Naive B cell (primary cell): ENCODE data around the gene IFT172. TPM values are rescaled to one million over a fixed set of nuclear protein-coding genes. Genes with fewer than 3 reads are reported as not detected.
"Not testable (repeated sequence)": the region's sequence is repeated elsewhere in the genome, so short reads cannot be mapped to it uniquely, and the experiment has no call there.

Source experiments
- ATAC-seq, 2 donors: fragments of 150-1000 bp; cut with Tn5 transposase; 2 replicates each; pipeline ENCODE4 v1.10.0; 2021; ENCODE audit warnings: low read depth in 2 of 2, mild to moderate bottlenecking in 2 of 2, moderate library complexity in 2 of 2
- DNase-seq: peaks from one replicate; pipeline ENCODE4 v3.0.0; 2022
- H3K27ac Mint-ChIP-seq, 6 donors: one replicate each; pipeline ENCODE4 v1.8.0; 2020 to 2022; ENCODE audit warnings: mild to moderate bottlenecking in 6 of 6, mixed read lengths in 6 of 6, moderate library complexity in 5 of 6, inconsistent platforms in 2 of 6
- H3K27me3 Mint-ChIP-seq, 3 donors: one replicate each; pipeline ENCODE4 v1.8.0; 2021 to 2022; ENCODE audit warnings: mixed read lengths in 3 of 3, mild to moderate bottlenecking in 1 of 3
- H3K36me3 Mint-ChIP-seq, 2 donors: one replicate each; pipeline ENCODE4 v1.8.0; 2020 to 2022; ENCODE audit warnings: mixed read lengths in 2 of 2, inconsistent platforms in 1 of 2, mild to moderate bottlenecking in 1 of 2
- H3K4me1 Mint-ChIP-seq, 3 donors: one replicate each; pipeline ENCODE4 v1.8.0; 2020 to 2022; ENCODE audit warnings: mixed read lengths in 3 of 3, inconsistent platforms in 1 of 3, mild to moderate bottlenecking in 1 of 3, moderate library complexity in 1 of 3
- H3K4me3 Mint-ChIP-seq, 8 donors: one replicate each; pipeline ENCODE4 v1.8.0; 2020 to 2022; ENCODE audit warnings: mild to moderate bottlenecking in 8 of 8, mixed read lengths in 8 of 8, moderate library complexity in 8 of 8, inconsistent platforms in 2 of 8
- H3K9me3 Mint-ChIP-seq, 7 donors: one replicate each; pipeline ENCODE4 v1.8.0; 2020 to 2022; ENCODE audit warnings: mixed read lengths in 7 of 7, mild to moderate bottlenecking in 5 of 7, inconsistent platforms in 2 of 7, moderate library complexity in 1 of 7
- polyA plus RNA-seq, 6 donors: library from polyadenylated mRNA; unstranded; fragments of 300-500 nt; fragmentation: Illumina TruSeq; gene quantifications; one replicate each; pipeline ENCODE4 v1.2.3, GENCODE V29; 2021; ENCODE audit warnings: low read depth in 6 of 6

IFT172 gene
- polyA plus RNA-seq, 6 donors from 2014 or later, result 0.47 to 7.5 (median 3.2) TPM

DNA sequence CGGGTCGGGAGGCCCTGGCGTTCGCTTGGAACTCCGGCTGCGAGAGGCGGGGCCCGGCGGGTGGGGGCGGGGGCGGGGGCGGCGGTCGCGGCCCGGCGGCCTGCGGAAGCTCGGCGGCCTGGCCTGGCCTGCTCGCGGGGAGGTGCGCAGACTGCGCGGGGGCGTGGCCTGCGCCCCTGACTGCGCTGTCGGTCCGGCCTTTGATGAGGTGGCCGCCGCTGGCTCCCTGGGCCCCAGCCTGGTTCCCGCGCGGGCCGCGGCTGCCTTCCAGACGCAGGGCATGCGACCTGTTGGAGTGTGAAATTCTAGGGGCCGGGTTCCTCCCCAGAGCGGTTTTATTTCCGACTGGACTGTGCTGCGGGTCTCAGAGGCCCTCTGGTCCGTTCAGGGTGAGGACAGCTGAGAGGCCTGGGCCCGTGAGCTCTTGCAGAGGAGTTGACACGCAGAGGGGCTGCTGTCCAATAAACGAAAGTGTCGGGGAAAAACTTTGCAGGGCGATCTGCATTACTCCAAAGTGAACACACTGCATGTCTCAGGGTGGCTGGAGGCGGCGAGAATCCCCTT, 60.5 kb downstream of the IFT172 start:
- peak; percentile 60 to 67 for ATAC-seq
- peak; percentile 74 for DNase-seq
- H3K27me3 Mint-ChIP-seq, result no peaks in the 10 kb centered on the region
- peaks cover 27 to 46% (median 37%) of the 10 kb centered on the region in 3 donors for H3K4me1 Mint-ChIP-seq
- H3K27ac Mint-ChIP-seq, result peak overlapping the region; percentile 69 to 98 (median 97)
- H3K36me3 Mint-ChIP-seq, result peaks cover 9 to 12% of the 10 kb centered on the region in 2 donors
- H3K4me3 Mint-ChIP-seq, result peak overlapping the region; percentile 92 to 99 (median 98)
- no peaks in the 10 kb centered on the region for H3K9me3 Mint-ChIP-seq

DNA sequence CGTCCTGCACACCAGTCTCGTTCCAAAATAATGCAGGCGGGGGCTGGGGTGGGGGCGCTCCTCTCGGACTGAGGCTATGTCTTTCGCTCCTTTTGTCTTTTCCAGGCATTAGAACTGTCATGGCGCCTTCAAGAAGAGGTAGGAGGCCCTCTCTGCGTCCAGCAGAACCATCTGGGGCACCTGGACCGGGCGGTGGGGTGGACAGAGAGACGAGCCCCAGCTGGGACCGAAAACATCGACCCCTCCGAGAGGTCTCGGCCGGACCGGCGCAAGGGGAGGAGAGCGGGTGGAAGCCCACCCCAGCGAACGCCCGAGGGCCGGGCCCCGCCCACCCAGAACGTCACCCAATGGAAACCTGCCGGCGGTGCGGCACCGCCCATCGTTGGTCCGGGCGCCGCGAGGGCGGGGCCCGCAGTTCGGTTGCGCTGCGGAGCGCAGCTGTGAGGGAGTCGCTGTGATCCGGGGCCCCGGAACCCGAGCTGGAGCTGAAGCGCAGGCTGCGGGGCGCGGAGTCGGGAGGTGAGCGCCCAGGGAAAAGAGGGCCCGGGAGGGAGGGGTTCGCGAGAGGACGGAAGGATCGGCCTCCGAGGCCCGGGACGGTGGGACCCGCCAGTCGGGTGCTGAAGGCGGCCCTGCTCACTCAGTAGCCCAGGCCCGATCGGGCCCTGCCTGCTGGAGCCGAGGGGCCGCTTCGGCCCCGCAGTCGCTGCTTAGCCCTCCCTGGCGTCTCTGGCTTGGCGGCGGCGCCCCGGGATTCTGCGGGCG, 61.1 kb downstream of the IFT172 start, which contains the start of gene NRBP1:
TSS of gene NRBP1 (plus strand) at position 419 of the 765 bp plus-strand sequence. CDS start 4,643 bp downstream, outside the sequence.
- Mint-ChIP-seq H3K4me3 (peak within 1 kb of the TSS; percentile 92 to 99 (median 98)), H3K27ac (peak within 1 kb of the TSS; percentile 92 to 99 (median 98)), H3K36me3 (peaks cover 3 to 6% of the 10 kb centered on the region in 2 donors), H3K4me1 (peaks cover 22 to 42% (median 31%) of the 10 kb centered on the region in 3 donors), H3K9me3 (no peaks in the 10 kb centered on the region), H3K27me3 (no peaks in the 10 kb centered on the region)
- ATAC-seq (peak; percentile 92), DNase-seq (peak; percentile 90)

DNA sequence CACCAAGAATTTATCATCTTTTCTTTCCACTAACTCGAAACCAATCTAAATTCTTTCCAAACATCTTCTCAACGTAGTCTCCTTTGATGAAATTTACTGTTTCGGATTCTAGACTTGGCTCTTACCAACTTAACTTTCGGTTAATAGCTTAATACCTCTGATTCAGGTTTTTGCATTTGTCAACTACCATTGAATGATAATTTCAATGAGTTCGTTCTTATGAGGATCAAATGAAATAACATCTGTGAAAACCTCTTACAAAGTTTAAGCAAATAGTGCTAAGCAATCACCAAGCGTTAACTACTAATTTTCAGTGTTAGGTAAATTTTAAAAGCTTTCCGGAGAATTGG, 61.7 kb downstream of the IFT172 start:
- ATAC-seq (no peak), DNase-seq (no peak)
- Mint-ChIP-seq H3K9me3 (no peaks in the 10 kb centered on the region), H3K27me3 (no peaks in the 10 kb centered on the region), H3K4me3 (peak overlapping the region; percentile 92 to 99 (median 98)), H3K36me3 (peaks cover 0 to under 1% of the 10 kb centered on the region in 2 donors), H3K27ac (peak overlapping the region; percentile 74 to 99 (median 96)), H3K4me1 (peaks cover 18 to 39% (median 26%) of the 10 kb centered on the region in 3 donors)

DNA sequence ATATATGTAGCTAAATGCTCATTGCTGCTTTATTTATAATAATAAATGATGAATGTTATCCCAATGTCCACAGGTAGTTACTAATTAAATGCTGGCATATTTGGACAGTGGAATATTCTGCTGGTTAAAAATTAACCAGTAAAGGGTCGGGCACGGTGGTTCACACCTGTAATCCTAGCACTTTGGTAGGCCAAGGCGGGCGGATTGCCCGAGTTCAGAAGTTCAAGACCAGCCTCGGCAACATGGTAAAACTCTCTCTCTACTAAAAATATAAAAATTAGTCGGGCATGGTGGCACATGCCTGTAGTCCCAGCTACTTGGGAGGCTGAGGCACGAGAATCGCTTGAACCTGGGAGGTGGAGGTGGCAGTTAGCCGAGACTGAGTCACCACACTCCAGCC, 64.5 kb downstream of the IFT172 start:
- not testable (repeated sequence) for H3K27me3 Mint-ChIP-seq, H3K4me3 Mint-ChIP-seq, DNase-seq, H3K9me3 Mint-ChIP-seq, H3K36me3 Mint-ChIP-seq, H3K27ac Mint-ChIP-seq, ATAC-seq
- peaks cover 15 to 21% (median 16%) of the 10 kb centered on the region in 3 donors for H3K4me1 Mint-ChIP-seq

DNA sequence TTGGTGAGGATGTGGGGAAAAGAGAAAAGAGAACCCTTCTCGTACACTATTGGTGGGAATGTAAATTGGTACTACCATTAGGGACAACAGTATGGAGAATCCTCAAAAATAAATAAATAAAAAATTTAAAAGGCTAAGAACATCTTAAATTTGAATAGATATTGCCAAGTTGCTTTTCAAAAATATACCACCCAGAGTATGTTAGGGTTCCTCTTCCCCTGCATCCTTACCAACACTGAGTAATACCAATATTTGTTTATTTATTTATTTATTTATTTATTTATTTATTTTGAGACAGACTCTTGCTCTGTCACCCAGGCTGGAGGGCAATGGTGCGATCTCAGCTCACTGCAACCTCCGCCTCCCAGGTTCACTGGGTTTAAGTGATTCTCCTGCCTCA, 66.6 kb downstream of the IFT172 start:
- no peak for ATAC-seq
- Mint-ChIP-seq H3K4me1 (peaks cover 5 to 7% (median 6%) of the 10 kb centered on the region in 3 donors), H3K27me3 (no peaks in the 10 kb centered on the region), H3K36me3 (no peaks in the 10 kb centered on the region), H3K9me3 (no peaks in the 10 kb centered on the region), H3K4me3 (no peak overlapping the region), H3K27ac (no peak overlapping the region)
- no peak for DNase-seq

DNA sequence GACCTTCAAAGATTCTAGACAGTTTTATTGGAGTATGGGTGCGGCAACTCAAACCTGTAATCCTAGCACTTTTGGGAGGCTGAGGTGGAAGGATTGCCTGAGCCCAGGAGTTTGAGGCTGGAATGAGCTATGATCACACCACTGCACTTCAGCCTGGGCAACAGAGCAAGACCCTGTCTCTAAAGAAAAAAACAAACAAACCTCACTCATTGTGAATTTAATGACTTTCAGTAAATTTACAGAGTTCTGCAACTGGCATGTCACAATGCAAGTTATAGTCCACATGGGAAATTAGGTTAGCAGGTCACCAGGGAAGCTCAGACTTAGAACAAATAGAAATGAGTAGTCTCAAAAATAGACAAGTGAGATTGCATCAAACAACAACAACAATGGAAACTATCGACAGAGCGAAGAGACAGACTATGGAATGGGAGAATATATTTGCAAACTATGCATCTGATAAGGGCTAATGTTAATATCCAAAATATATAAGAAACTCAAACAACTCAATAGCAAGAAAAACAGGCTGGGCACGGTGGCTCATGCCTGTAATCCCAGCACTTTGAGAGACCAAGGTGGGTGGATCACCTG, 67.8 kb downstream of the IFT172 start:
- no peak for ATAC-seq
- no peaks in the 10 kb centered on the region for H3K9me3 Mint-ChIP-seq
- no peaks in the 10 kb centered on the region for H3K27me3 Mint-ChIP-seq
- H3K27ac Mint-ChIP-seq, result no peak overlapping the region
- no peaks in the 10 kb centered on the region for H3K4me1 Mint-ChIP-seq
- no peak for DNase-seq
- no peak overlapping the region for H3K4me3 Mint-ChIP-seq
- H3K36me3 Mint-ChIP-seq, result no peaks in the 10 kb centered on the region

DNA sequence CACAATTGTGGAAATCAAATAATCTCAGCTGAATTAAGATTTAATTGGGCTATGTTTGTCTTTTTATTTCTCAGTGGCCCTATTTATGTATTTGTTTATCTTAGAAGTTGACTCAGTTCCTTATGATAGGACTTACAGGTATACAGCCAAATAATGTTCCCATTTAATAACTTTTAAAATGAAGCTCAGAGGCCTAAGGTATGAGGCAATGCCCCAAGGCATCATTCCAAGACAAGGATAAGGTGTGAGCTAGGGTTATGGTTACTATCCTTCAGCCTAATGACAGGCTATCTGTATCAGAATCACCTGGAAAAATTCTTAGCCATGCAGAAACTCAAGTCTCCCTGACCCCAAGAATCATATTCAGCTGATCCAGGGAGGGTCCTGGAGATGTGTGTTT, 68.5 kb downstream of the IFT172 start:
- Mint-ChIP-seq H3K4me3 (no peak overlapping the region), H3K27me3 (no peaks in the 10 kb centered on the region), H3K36me3 (no peaks in the 10 kb centered on the region), H3K4me1 (no peaks in the 10 kb centered on the region), H3K27ac (no peak overlapping the region), H3K9me3 (no peaks in the 10 kb centered on the region)
- ATAC-seq, result no peak
- DNase-seq, result no peak

DNA sequence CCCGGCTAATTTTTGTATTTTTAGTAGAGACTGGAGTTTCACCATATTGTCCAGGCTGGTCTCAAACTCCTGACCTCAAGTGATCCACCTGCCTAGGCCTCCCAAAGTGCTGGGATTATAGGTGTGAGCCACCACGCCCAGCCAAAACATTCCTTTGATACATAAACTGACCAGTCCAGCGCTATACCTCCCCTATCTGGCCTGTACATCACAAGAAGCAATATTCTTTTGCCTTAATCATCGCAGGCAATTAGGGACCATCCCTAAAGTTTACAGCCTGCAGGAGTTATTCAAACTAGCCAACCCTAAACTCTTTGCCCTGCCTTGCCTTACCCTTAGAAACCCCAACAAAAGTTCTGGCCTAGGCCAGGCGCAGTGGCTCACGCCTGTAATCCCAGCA, 73.4 kb downstream of the IFT172 start:
- Mint-ChIP-seq H3K27me3 (peaks cover 0 to 16% (median 9%) of the 10 kb centered on the region in 3 donors), H3K36me3 (peaks cover 0 to 8% of the 10 kb centered on the region in 2 donors), H3K4me1 (peaks cover 0 to 5% (median 0%) of the 10 kb centered on the region in 3 donors), H3K27ac (no peak overlapping the region), H3K9me3 (peaks cover 0 to 5% (median 0%) of the 10 kb centered on the region in 7 donors), H3K4me3 (peak overlapping the region in 2 of 8 donors; percentile 21 to 33)
- no peak for ATAC-seq
- no peak for DNase-seq

DNA sequence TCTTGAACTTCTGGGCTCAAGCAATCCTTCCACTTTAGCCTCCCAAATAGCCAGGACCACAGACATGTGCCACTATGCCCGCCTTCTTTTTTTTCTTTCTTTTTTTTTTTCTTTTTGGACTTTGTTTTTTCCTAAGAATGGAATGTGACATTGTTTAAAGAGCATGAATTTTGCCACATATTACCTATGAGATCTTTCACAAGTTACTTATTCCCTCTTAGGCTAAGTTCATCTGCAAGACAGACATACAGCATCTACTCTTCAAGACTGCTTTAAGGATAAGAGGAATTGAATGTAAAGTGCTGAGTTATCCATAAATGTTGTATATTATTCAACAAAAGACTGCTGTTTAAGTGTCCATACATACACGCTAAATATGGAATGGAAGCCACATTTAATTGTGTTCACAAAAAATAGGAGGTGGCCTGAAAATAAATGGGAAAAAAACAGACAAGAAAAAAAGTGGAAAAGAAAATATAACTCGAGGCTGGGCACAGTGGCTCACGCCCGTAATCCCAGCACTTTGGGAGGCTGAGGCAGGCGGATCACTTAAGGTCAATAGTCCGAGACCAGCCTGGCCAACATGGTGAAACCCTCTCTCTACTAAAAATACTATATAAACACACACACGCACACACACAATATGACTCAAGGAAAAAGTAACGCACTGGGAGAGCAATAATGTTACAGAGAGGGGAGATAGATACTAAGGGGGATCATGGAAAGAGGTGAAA, 77.0 kb downstream of the IFT172 start:
- DNase-seq (no peak), ATAC-seq (no peak)
- H3K9me3 Mint-ChIP-seq, result peaks cover 0 to 5% (median 0%) of the 10 kb centered on the region in 7 donors
- H3K27me3 Mint-ChIP-seq, result peaks cover 6 to 17% (median 9%) of the 10 kb centered on the region in 3 donors
- H3K27ac Mint-ChIP-seq, result peak overlapping the region in 2 of 6 donors; percentile 32 to 43
- peaks cover 0 to 8% of the 10 kb centered on the region in 2 donors for H3K36me3 Mint-ChIP-seq
- peaks cover 16 to 22% (median 18%) of the 10 kb centered on the region in 3 donors for H3K4me1 Mint-ChIP-seq
- peak overlapping the region in 3 of 8 donors; percentile 19 to 67 (median 51) for H3K4me3 Mint-ChIP-seq

DNA sequence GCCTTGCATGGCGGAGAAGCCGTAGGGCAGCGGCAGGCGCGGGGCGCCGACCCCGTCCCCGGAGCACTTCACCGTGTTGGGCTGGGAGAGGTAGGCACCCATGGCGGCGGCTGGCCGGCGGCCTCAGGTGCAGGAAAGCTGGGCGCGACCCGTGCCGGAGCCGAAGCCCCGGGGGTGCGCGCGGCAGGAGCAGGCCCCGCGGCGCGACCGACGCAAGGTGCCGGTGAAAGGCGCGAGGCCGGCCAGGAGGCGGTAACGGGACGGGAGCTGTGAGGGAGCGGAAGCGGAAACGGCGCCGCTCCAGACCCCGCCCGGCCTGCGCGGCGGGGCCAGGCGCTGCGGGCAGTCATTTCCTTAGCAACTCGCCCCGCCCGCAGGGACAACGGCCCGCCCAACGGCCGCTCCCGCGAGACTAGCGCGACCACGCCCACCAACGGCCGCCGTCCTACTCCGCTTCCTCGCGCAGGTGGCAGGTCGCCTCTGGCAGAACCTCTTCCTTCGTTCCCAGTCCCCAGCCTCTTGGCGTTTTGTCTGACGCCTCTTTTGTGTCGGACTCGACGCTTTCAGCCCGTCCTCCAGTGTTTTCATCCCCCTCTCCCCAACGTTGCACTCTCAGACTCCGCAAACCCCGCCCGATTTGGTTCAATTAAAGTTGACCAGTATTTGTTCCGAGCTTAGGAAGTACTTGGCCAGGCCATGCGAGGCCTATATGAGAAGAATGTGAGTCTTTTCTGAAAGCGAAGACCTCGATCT, 80.0 kb downstream of the IFT172 start, which contains the start of gene PPM1G:
TSS of gene PPM1G (minus strand) at position 271 of the 753 bp plus-strand sequence. CDS start at position 102, 169 bp downstream.
- Mint-ChIP-seq H3K27me3 (peaks cover 6 to 17% (median 9%) of the 10 kb centered on the region in 3 donors), H3K36me3 (peaks cover 0 to 8% of the 10 kb centered on the region in 2 donors), H3K4me3 (peak within 1 kb of the TSS; percentile 83 to 96 (median 93)), H3K4me1 (peaks cover 21 to 36% (median 28%) of the 10 kb centered on the region in 3 donors), H3K9me3 (peaks cover 0 to 5% (median 0%) of the 10 kb centered on the region in 7 donors), H3K27ac (peak within 1 kb of the TSS; percentile 81 to 99 (median 97))
- ATAC-seq (peak; percentile 96), DNase-seq (peak; percentile 96)

DNA sequence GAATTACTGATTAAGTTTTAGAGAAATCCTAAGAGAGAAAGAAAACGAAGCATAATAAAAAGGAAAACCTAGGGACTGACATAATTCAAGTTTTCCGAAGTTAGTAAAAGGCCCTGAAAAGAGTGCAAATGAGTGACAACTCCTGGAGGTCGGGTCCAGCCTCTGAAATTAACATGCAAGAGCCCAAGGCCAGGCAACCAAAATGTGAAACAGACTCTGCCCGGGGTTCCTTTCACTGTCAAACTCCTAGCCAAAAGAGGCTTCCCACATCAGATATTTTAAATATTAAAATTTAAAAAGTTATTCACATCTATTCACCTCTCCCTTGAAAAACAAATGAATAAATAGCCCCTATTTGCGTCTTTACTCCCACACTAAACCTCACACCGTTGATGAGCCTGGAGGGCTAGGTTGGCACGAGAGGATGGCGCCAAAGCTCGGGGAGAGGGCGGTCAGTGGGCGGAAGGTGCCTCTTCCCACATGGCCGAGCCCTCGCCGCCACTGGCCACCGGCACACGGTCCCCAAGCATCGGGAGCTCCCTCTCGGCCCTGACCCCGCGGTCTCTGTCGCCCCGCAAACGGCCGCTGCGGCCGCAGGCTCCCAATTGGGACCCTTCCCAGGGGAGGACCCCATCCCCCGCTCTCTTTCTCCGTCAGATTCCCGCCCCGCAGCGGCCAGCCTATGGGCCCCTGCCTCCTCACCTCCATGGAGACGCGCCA, 80.8 kb downstream of the IFT172 start:
- ATAC-seq (no peak), DNase-seq (no peak)
- peaks cover 21 to 36% (median 28%) of the 10 kb centered on the region in 3 donors for H3K4me1 Mint-ChIP-seq
- H3K27ac Mint-ChIP-seq, result peak overlapping the region; percentile 2 to 91 (median 84)
- H3K4me3 Mint-ChIP-seq, result peak overlapping the region; percentile 83 to 93 (median 90)
- H3K27me3 Mint-ChIP-seq, result peaks cover 6 to 17% (median 9%) of the 10 kb centered on the region in 3 donors
- H3K36me3 Mint-ChIP-seq, result peaks cover 0 to 8% of the 10 kb centered on the region in 2 donors
- peaks cover 0 to 5% (median 0%) of the 10 kb centered on the region in 7 donors for H3K9me3 Mint-ChIP-seq
